GM12872 (cell line): ENCODE measurements around the gene TRAPPC4.

Experiments
- CTCF ChIP-seq: IDR thresholded peaks from 3 replicates; pipeline ENCODE4 v1.5.1; 2011; ENCODE audit warnings: low read depth, mild to moderate bottlenecking, low read length, moderate library complexity; ENCODE audit not compliant: insufficient read depth

The TRAPPC4 gene

DNA sequence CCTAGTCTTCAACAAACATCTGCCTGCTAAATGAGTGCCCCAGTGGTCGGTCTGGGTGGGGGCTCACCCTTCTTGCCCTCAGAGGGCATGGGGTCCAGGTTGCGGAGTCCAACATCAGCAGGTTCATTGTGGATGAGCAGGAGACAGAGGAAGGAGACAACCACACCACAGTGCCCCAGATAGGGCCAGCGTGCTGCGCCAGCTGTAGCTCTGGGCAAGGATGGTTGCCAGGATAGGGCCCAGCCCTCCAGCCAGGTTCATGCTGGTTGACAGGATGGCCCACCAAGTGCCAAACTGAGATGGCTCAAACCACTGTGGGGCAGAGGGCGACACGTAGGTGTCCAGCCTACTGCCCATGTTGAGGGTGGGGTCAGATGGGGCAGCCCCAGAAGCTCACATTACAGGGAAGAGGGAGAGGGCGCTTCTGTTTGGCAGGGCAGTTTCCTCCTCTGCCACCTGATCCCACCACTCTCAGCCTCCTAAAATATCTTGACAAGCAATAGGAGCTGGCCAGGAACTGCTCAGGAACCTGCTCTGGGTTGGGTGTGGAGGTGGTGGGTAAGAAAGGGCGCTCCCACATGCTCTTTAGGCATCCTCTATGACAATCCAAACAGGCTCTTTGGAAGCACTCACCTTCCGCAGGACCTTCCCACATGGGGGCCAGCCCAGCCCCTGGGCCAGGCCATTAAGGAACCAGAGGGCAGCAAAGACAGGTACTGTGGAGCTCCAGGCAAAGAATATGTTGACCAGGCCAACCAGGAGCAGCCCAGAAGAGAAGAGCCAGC, 9.2 kb downstream of the TRAPPC4 start:
- TF ChIP-seq CTCF: no peak

DNA sequence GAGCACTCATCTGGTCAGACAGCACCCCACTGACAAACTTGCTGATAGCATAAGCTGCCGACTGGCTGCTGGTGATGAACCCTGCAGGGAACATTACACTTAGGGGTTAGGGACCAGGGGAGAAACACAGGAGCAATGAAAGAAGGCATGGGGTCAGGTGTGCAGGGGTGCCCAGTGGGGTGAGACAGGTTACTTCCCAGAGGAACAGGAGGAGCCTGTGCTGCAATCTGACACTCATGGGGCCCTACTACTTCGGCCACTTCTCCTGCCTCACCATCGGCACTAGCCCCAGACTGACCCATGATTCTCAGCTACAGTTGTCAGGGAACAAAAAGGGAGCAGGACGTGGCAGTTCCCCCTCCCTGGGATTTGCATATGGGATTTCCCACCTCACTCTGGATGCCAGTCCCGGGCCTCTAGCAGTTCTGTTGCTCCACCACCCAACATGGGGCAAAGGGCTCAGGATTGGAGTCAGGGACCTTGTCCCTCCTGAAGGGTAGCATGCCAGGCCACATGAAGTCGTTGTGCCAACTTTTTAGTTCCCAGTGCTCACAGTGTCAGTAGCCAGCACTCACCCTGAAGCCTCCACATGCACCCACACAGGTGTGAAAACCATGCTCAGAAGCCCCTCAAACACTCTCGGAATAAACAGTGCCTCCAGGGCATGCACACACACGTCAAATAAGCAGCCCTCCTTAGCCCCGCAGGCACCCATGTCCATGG, 9.9 kb downstream of the TRAPPC4 start:
- TF ChIP-seq CTCF: no peak

GRCh38 chr11:119029069-119029339, 10.4 kb downstream of the TRAPPC4 start:
- no peak for TF ChIP-seq CTCF

DNA sequence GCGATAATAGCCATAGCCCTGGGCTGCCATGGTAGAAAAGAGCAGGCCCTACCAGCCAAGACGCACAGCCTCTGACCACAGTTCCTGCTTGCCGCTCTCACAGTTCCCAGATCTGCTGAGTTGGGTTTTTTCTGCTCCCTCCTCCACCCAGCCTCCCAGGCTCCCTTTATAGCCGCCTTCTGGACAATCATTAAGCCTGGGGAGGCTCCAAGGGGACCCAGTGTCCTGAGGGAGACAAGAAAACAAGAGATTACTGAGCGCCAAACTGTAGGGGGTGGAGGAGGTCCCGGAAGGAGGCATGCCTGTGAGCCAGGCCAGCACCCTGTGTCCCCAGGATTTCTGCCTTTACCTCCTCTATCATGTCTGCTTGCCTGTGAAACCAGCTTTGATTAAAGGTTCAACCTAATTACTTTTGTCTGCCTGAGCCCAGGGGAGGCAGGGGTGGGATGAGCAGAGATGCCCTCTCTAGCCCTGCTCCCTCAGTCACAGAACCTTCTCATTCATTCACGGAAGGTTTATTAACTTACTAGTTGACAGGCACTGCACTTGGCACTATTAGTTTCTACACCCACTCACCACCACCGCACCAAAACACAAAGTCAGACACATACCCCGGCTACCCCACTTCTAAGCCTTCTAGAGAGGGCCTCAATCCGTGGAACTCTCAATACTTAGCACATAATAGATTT, 10.9 kb downstream of the TRAPPC4 start:
- TF ChIP-seq CTCF: no peak

GRCh38 chr11:119030029-119030328, 11.4 kb downstream of the TRAPPC4 start:
- no peak for TF ChIP-seq CTCF

- TF ChIP-seq CTCF: no peak; the same call in 2 of the 3 replicates
These were observed 11.9 kb downstream of the TRAPPC4 start, which contains the start of gene SLC37A4 for GRCh38 chr11:119030329-119031047. Gene SLC37A4 (minus strand): TSS chr11:119030877.

DNA sequence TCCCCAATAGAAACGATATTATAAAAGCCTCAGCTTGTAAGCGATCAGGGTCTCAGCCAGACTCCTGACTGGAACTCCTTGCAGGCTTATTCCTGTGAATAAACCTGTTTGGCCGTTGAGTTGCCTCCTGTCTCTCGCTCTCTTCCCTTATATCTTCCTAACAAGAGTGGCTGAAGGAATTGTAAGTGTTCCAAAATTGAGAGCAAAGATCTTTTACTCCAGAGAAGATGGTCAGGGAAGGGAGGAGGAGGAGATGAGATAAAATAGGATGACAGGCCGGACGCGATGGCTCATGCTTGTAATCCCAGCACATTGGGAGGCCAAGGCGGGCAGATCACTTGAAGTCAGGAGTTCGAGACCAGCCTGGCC, 13.3 kb downstream of the TRAPPC4 start:
- TF ChIP-seq CTCF: no peak
